Neural crest cell (in vitro differentiated cells): Measurements from ENCODE around the gene PVALEF. TPM values are rescaled to one million over a fixed set of nuclear protein-coding genes. Genes with fewer than 3 reads are reported as not detected.

Experiments
- DNase-seq: peaks from one replicate; pipeline ENCODE4 v3.0.0; 2021; ENCODE audit warnings: low read depth, mixed read lengths, low spot score
- H3K27ac Mint-ChIP-seq: one replicate; pipeline ENCODE4 v1.8.0; 2021; ENCODE audit warnings: mild to moderate bottlenecking, mixed read lengths; ENCODE audit not compliant: unreplicated experiment
- H3K27me3 Mint-ChIP-seq: 2 replicates; pipeline ENCODE4 v1.8.0; 2021; ENCODE audit warnings: low read depth, mild to moderate bottlenecking, mixed read lengths
- H3K36me3 Mint-ChIP-seq: 2 replicates; pipeline ENCODE4 v1.8.0; 2021; ENCODE audit warnings: low read depth, mild to moderate bottlenecking, mixed read lengths
- H3K4me1 Mint-ChIP-seq: 2 replicates; pipeline ENCODE4 v1.8.0; 2021; ENCODE audit warnings: mixed read lengths
- H3K4me3 Mint-ChIP-seq: one replicate; pipeline ENCODE4 v1.8.0; 2021; ENCODE audit warnings: mild to moderate bottlenecking, mixed read lengths
- H3K9me3 Mint-ChIP-seq: 2 replicates; pipeline ENCODE4 v1.8.0; 2021; ENCODE audit warnings: mixed read lengths
- total RNA-seq: library from RNA; stranded (reverse); gene quantifications from 2 replicates; pipeline ENCODE4 v1.2.1, GENCODE V29; 2021
- TF ChIP-seq, protein P1 (sequence below): fragments of 200-600 bp; sonication (generic); conservative IDR thresholded peaks from 2 replicates; pipeline ENCODE4 v1.5.0; 2021; ENCODE audit warnings: antibody characterized with exemption, mild to moderate bottlenecking

Gene PVALEF
- total RNA-seq, 1 donor from 2014 or later: not detected

DNA sequence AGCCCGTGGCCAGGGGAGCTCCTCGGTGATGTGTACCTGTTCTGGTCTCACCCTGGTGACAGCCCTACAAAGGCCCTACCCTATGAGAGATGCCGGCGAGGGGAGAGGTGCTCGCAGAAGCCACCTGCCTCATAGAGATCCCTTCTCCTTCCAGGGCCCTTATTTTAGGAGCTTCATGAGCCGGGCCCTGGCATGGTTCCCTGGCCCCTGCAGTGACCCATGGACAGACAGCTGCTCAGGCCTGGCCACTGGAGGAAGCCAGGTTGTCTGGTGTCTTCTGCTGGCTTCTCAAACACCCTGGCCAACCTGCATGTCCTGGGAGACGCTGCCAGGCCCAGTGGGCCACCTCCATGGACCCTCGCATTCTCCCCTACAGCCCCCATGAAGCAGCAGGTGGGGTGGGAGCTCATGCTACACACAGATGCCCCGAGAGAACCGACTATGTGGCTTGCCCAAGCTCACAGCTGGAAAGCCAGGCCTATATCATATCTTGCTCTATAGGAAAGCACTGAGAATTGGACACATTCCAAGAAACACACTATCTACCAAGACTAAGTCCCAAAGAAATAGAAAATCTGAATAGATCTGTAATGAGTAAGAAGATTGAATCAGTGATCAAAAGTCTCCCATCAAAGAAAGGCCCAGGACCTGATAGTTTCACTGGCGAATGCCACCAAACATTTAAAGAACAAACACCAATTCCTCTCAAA is 7.9 kb downstream of the PVALEF start:
- Mint-ChIP-seq H3K27me3 (no peaks in the 10 kb centered on the region), H3K4me1 (no peaks in the 10 kb centered on the region), H3K36me3 (peaks cover 10% of the 10 kb centered on the region), H3K9me3 (peaks cover 7% of the 10 kb centered on the region), H3K27ac (no peak overlapping the region), H3K4me3 (no peak overlapping the region)
- no peak for DNase-seq
- TF ChIP-seq, protein P1, sequence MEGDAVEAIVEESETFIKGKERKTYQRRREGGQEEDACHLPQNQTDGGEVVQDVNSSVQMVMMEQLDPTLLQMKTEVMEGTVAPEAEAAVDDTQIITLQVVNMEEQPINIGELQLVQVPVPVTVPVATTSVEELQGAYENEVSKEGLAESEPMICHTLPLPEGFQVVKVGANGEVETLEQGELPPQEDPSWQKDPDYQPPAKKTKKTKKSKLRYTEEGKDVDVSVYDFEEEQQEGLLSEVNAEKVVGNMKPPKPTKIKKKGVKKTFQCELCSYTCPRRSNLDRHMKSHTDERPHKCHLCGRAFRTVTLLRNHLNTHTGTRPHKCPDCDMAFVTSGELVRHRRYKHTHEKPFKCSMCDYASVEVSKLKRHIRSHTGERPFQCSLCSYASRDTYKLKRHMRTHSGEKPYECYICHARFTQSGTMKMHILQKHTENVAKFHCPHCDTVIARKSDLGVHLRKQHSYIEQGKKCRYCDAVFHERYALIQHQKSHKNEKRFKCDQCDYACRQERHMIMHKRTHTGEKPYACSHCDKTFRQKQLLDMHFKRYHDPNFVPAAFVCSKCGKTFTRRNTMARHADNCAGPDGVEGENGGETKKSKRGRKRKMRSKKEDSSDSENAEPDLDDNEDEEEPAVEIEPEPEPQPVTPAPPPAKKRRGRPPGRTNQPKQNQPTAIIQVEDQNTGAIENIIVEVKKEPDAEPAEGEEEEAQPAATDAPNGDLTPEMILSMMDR: no peak

DNA sequence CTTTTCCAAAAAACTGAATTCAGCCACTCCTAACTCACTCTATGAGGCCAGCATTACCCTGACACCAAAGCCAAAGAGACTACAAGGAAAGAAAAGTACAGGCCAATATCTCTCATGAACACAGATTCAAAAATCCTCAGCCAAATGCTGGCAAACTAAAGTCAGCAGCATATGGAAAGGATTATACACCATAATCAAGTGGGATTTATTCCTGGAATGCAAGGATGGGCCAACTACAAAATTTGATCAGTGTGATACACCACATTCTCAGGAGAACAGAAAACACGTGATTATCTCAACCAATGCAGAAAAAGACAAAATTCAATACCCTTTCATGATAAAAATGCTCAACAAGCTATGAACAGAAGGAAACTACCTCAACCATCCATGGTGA is 8.5 kb downstream of the PVALEF start:
- Mint-ChIP-seq H3K4me1 (no peaks in the 10 kb centered on the region), H3K9me3 (peaks cover 7% of the 10 kb centered on the region), H3K27me3 (no peaks in the 10 kb centered on the region), H3K36me3 (peaks cover 10% of the 10 kb centered on the region), H3K4me3 (no peak overlapping the region), H3K27ac (no peak overlapping the region)
- DNase-seq: no peak
- TF ChIP-seq, protein P1: no peak

DNA sequence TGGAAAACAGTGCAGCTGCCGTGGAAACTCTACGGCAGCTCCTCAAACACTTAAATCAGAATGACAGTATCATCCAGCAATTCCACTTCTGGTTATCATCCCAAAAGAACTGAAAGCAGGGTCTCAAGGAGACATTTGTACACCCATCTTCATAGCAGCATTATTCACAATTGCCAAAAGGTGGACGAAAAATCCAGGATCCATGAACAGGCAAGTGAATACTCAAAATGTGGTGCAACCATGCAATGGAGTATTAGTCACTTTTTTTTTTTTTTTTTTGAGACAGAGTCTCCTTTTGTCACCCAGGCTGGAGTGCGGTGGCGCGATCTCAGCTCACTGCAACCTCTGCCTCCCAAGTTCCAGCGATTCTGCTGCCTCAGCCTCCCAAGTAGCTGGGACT is 11.4 kb downstream of the PVALEF start:
- no peak for DNase-seq
- no peak overlapping the region for H3K4me3 Mint-ChIP-seq
- peaks cover 10% of the 10 kb centered on the region for H3K36me3 Mint-ChIP-seq
- TF ChIP-seq, protein P1: peak; percentile 32
- no peaks in the 10 kb centered on the region for H3K27me3 Mint-ChIP-seq
- no peaks in the 10 kb centered on the region for H3K4me1 Mint-ChIP-seq
- no peak overlapping the region for H3K27ac Mint-ChIP-seq
- peaks cover 7% of the 10 kb centered on the region for H3K9me3 Mint-ChIP-seq

DNA sequence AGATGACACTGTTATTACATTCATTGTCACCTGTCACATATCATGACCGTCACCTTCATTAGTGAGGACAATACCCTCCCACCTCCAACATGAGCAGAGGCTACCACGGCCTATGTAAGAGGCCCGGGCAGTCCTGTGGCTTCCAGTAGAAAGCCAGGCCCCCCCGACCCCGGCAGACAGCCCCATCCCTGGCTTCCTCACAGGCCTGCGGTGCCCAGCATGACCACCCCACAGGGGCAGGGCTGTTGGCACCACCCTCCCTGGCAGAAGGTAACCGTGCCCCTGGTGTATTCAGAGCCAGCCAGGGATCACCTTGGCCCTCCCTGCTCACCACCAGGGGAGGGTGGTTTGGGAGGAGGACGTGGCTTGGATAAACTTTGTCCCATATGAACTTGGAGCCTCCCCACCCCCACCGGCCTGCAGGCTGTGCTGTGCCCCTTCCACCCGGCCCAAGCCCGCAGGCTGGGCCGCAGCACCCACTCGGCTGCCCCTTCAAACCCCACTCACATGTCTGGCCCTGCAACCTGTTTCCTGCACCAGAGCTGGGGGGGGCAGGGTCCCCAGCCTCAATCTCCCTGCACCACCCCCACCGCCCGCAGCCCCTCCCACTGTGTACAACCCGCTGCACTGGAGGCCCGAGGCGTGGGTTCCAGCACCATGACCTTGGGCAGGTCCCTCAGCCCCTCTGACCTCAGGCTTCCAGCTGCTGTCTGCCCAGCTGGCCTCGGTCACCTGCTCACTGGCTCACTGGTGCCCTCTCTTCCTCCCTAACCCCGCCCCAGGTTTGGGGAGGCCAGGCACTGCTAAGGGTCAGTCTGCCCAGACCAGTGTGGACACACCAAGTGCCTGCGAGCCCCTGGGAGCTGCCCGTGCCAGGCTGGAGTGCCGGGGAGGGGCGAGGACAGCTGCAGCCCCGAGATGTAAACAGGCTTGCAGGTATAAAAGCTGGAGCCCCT is 13.1 kb downstream of the PVALEF start:
- Mint-ChIP-seq H3K27ac (no peak overlapping the region), H3K27me3 (no peaks in the 10 kb centered on the region), H3K4me1 (no peaks in the 10 kb centered on the region), H3K4me3 (no peak overlapping the region), H3K36me3 (peaks cover 9% of the 10 kb centered on the region), H3K9me3 (peaks cover 7% of the 10 kb centered on the region)
- TF ChIP-seq, protein P1: no peak
- DNase-seq: no peak

DNA sequence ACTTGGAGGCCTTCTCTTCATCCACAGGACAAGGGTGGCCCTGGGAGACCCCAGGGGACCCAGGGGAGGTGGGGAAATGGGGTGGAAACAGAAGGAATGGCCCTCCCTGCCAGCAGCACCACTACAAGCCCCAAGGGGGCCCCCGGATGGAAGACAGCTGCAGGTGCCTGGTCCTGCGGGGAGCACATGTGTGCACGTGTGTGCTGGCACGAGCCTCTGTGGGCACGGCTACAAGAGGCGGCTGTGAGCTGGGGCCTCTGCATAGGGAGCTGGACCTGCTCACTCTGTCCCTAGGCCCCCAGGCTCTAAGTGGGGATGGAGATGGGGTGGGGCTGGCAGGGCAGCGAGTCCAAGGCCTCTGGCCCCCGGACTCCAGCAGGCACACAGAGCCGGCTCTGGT is 13.9 kb downstream of the PVALEF start:
- peaks cover 5% of the 10 kb centered on the region for H3K9me3 Mint-ChIP-seq
- TF ChIP-seq, protein P1: no peak
- H3K4me1 Mint-ChIP-seq: peaks cover 1% of the 10 kb centered on the region
- H3K27me3 Mint-ChIP-seq: peaks cover 2% of the 10 kb centered on the region
- H3K36me3 Mint-ChIP-seq: peaks cover 2% of the 10 kb centered on the region
- no peak overlapping the region for H3K27ac Mint-ChIP-seq
- no peak overlapping the region for H3K4me3 Mint-ChIP-seq
- no peak for DNase-seq
